NT2/D1 (cell line): ENCODE data around the gene KIAA1210.

Experiments
- DNase-seq: peaks from one replicate; pipeline ENCODE4 v3.0.0-alpha.2; 2011; ENCODE audit warnings: low read depth, low spot score
- H3K27me3 ChIP-seq: 2 replicates; pipeline ENCODE4 v1.6.0; 2011; ENCODE audit warnings: mild to moderate bottlenecking; ENCODE audit not compliant: insufficient read length, insufficient read depth
- H3K36me3 ChIP-seq: 2 replicates; pipeline ENCODE4 v1.6.1; 2011; ENCODE audit warnings: mild to moderate bottlenecking, low read length, mixed read lengths; ENCODE audit not compliant: insufficient read depth, insufficient read length
- H3K4me1 ChIP-seq: 2 replicates; pipeline ENCODE4 v1.5.1; 2011; ENCODE audit not compliant: insufficient read depth, insufficient read length
- H3K4me3 ChIP-seq: 2 replicates; pipeline ENCODE4 v1.5.1; 2011; ENCODE audit warnings: low read depth; ENCODE audit not compliant: insufficient read length
- H3K9ac ChIP-seq: 2 replicates; pipeline ENCODE4 v1.6.0; 2011; ENCODE audit warnings: low read depth; ENCODE audit not compliant: insufficient read length
- H3K9me3 ChIP-seq: 2 replicates; pipeline ENCODE4 v1.5.1; 2011; ENCODE audit warnings: mild to moderate bottlenecking, low read length; ENCODE audit not compliant: insufficient read depth
- SUZ12 ChIP-seq: IDR thresholded peaks from 2 replicates; pipeline ENCODE4 v1.6.1; 2011; ENCODE audit not compliant: insufficient read length, insufficient read depth; ENCODE audit errors: extremely low read depth
- YY1 ChIP-seq: IDR thresholded peaks from 2 replicates; pipeline ENCODE4 v1.6.1; 2011; ENCODE audit not compliant: insufficient read length, insufficient read depth
- ZNF274 ChIP-seq: IDR thresholded peaks from 2 replicates; pipeline ENCODE4 v1.6.1; 2011; ENCODE audit warnings: mild to moderate bottlenecking, low read depth, low read length

The KIAA1210 gene

GRCh38 chrX:119150163-119151050 is 22.8 kb upstream of the KIAA1210 start:
- DNase-seq, result no peak
- no peaks in the 10 kb centered on the region for H3K9me3 ChIP-seq
- TF ChIP-seq YY1, result no peak
- TF ChIP-seq ZNF274, result no peak
- TF ChIP-seq SUZ12, result no peak
- H3K4me1 ChIP-seq, result no peaks in the 10 kb centered on the region
- H3K27me3 ChIP-seq, result no peaks in the 10 kb centered on the region
- no peak overlapping the region for H3K9ac ChIP-seq
- H3K4me3 ChIP-seq, result no peak overlapping the region
- H3K36me3 ChIP-seq, result no peaks in the 10 kb centered on the region

GRCh38 chrX:119147486-119147885 is 19.9 kb upstream of the KIAA1210 start:
- no peaks in the 10 kb centered on the region for H3K9me3 ChIP-seq
- no peak overlapping the region for H3K4me3 ChIP-seq
- no peaks in the 10 kb centered on the region for H3K36me3 ChIP-seq
- TF ChIP-seq YY1 (no peak), ZNF274 (no peak), SUZ12 (no peak)
- H3K9ac ChIP-seq, result no peak overlapping the region
- no peaks in the 10 kb centered on the region for H3K4me1 ChIP-seq
- no peaks in the 10 kb centered on the region for H3K27me3 ChIP-seq
- no peak for DNase-seq

GRCh38 chrX:119145241-119145653 is 17.6 kb upstream of the KIAA1210 start:
- Histone ChIP-seq H3K9me3 (no peaks in the 10 kb centered on the region), H3K4me3 (no peak overlapping the region), H3K36me3 (no peaks in the 10 kb centered on the region), H3K9ac (no peak overlapping the region), H3K4me1 (no peaks in the 10 kb centered on the region), H3K27me3 (no peaks in the 10 kb centered on the region)
- DNase-seq, result peak; percentile 2
- TF ChIP-seq YY1 (no peak), ZNF274 (no peak), SUZ12 (no peak)

- H3K4me1 ChIP-seq, result no peaks in the 10 kb centered on the region
- H3K9ac ChIP-seq, result no peak overlapping the region
- TF ChIP-seq ZNF274 (no peak), SUZ12 (no peak), YY1 (no peak)
- H3K27me3 ChIP-seq, result no peaks in the 10 kb centered on the region
- no peak overlapping the region for H3K4me3 ChIP-seq
- H3K36me3 ChIP-seq, result no peaks in the 10 kb centered on the region
- no peak for DNase-seq
- H3K9me3 ChIP-seq, result no peaks in the 10 kb centered on the region
These were observed 6.9 kb upstream of the KIAA1210 start for GRCh38 chrX:119134466-119134865.

- DNase-seq, result no peak
- no peaks in the 10 kb centered on the region for H3K36me3 ChIP-seq
- H3K4me3 ChIP-seq, result no peak overlapping the region
- no peaks in the 10 kb centered on the region for H3K27me3 ChIP-seq
- H3K9ac ChIP-seq, result no peak overlapping the region
- no peaks in the 10 kb centered on the region for H3K4me1 ChIP-seq
- TF ChIP-seq ZNF274 (no peak), SUZ12 (no peak), YY1 (no peak)
- H3K9me3 ChIP-seq, result no peaks in the 10 kb centered on the region
These were observed 5.3 kb upstream of the KIAA1210 start for GRCh38 chrX:119132961-119133360.

- DNase-seq, result no peak
- H3K9ac ChIP-seq, result no peak overlapping the region
- no peaks in the 10 kb centered on the region for H3K27me3 ChIP-seq
- H3K9me3 ChIP-seq, result no peaks in the 10 kb centered on the region
- H3K4me3 ChIP-seq, result no peak overlapping the region
- H3K36me3 ChIP-seq, result no peaks in the 10 kb centered on the region
- H3K4me1 ChIP-seq, result no peaks in the 10 kb centered on the region
- TF ChIP-seq SUZ12, result no peak
- no peak for TF ChIP-seq ZNF274
- no peak for TF ChIP-seq YY1
These were observed 4.7 kb upstream of the KIAA1210 start for GRCh38 chrX:119132316-119132715.

- no peak for DNase-seq
- TF ChIP-seq SUZ12 (no peak), ZNF274 (no peak), YY1 (no peak)
- H3K4me3 ChIP-seq, result no peak overlapping the region
- H3K36me3 ChIP-seq, result no peaks in the 10 kb centered on the region
- H3K9me3 ChIP-seq, result no peaks in the 10 kb centered on the region
- H3K27me3 ChIP-seq, result no peaks in the 10 kb centered on the region
- no peaks in the 10 kb centered on the region for H3K4me1 ChIP-seq
- H3K9ac ChIP-seq, result no peak overlapping the region
These were observed 3.3 kb upstream of the KIAA1210 start for GRCh38 chrX:119130911-119131310.
